ENCODE results near the gene ITGB5.
"Not testable (repeated sequence)": the region's sequence is repeated elsewhere in the genome, so short reads cannot be mapped to it uniquely, and the experiment has no call there.

The ITGB5 gene

GRCh38 chr3:124788254-124788745 lies 98.9 kb downstream of the ITGB5 start:
- no peak for TF ChIP-seq CTCF (IDR thresholded peaks at IDR 0.05)
- no peak for DNase-seq (ENCODE audit: low spot score)
- no peak overlapping the region for H3K4me3 ChIP-seq
- H3K27ac ChIP-seq = peak overlapping the region; percentile 40 to 79

- Histone ChIP-seq H3K4me3 (no peak overlapping the region), H3K27ac (peak overlapping the region; percentile 76 to 79)
- TF ChIP-seq CTCF (IDR thresholded peaks at IDR 0.05) = no peak
- DNase-seq (ENCODE audit: low spot score) = no peak
Observed at GRCh38 chr3:124787476-124788195, 99.5 kb downstream of the ITGB5 start.

- no peak for DNase-seq (ENCODE audit: low spot score)
- no peak overlapping the region for H3K4me3 ChIP-seq
- TF ChIP-seq CTCF (IDR thresholded peaks at IDR 0.05) = no peak
- H3K27ac ChIP-seq = peak overlapping the region; percentile 76 to 79
Observed at GRCh38 chr3:124786511-124787241, 100.5 kb downstream of the ITGB5 start.

- H3K27ac ChIP-seq = peak overlapping the region; percentile 61 to 79
Observed at GRCh38 chr3:124785973-124786372, 101.2 kb downstream of the ITGB5 start.

GRCh38 chr3:124784686-124785382 lies 102.3 kb downstream of the ITGB5 start:
- Histone ChIP-seq H3K27ac (peak overlapping the region; percentile 79 to 81), H3K4me3 (no peak overlapping the region)
- no peak for TF ChIP-seq CTCF (IDR thresholded peaks at IDR 0.05)
- DNase-seq (ENCODE audit: low spot score) = no peak

More at GRCh38 chr3:124785973-124786372, 101.2 kb downstream of the ITGB5 start:
- DNase-seq (ENCODE audit: low spot score) = no peak
- no peak for TF ChIP-seq CTCF (IDR thresholded peaks at IDR 0.05)
- no peak overlapping the region for H3K4me3 ChIP-seq

GRCh38 chr3:124783696-124784095 lies 103.5 kb downstream of the ITGB5 start:
- no peak for TF ChIP-seq CTCF (IDR thresholded peaks at IDR 0.05)
- H3K27ac ChIP-seq = peak overlapping the region in 1 of 2 donors; percentile 79
- DNase-seq (ENCODE audit: low spot score) = no peak
- H3K4me3 ChIP-seq = no peak overlapping the region

GRCh38 chr3:124782377-124782712 lies 104.8 kb downstream of the ITGB5 start:
- H3K27ac ChIP-seq = peak overlapping the region; percentile 88 to 97
- not testable (repeated sequence) for H3K4me3 ChIP-seq; DNase-seq (ENCODE audit: low spot score)

Data from coronary artery (tissue), 2 donors.